Stimulated activated CD4-positive, alpha-beta T cell treated with anti-CD3 and anti-CD28 coated beads, Interleukin-2, amount 100 ng/mL, for 48 hours (primary cell): ENCODE data around the gene ADH1A.
"Not testable (repeated sequence)": the region's sequence is repeated elsewhere in the genome, so short reads cannot be mapped to it uniquely, and the experiment has no call there.

Experiments used
- DNase-seq, 2 donors: peaks; one replicate each; pipeline ENCODE4 v3.0.0-alpha.2; 2020

The ADH1A gene

GRCh38 chr4:99276417-99276816 lies 14.4 kb downstream of the ADH1A start:
- no peak for DNase-seq

- no peak for DNase-seq
These were observed 14.9 kb downstream of the ADH1A start for GRCh38 chr4:99275885-99276284.

GRCh38 chr4:99275050-99275449 lies 15.7 kb downstream of the ADH1A start:
- no peak for DNase-seq

- no peak for DNase-seq
These were observed 17.1 kb downstream of the ADH1A start for GRCh38 chr4:99273704-99274103.

- no peak for DNase-seq
These were observed 25.9 kb downstream of the ADH1A start for GRCh38 chr4:99264927-99265326.

- DNase-seq: no peak
These were observed 38.0 kb downstream of the ADH1A start for GRCh38 chr4:99252746-99253145.

- DNase-seq: no peak
These were observed 42.1 kb downstream of the ADH1A start for GRCh38 chr4:99248714-99249113.

GRCh38 chr4:99235955-99236354 lies 54.8 kb downstream of the ADH1A start:
- no peak for DNase-seq

- DNase-seq: no peak
These were observed 56.3 kb downstream of the ADH1A start for GRCh38 chr4:99234331-99235010.

- not testable (repeated sequence) for DNase-seq
These were observed 57.4 kb downstream of the ADH1A start for GRCh38 chr4:99233397-99233796.

- not testable (repeated sequence) for DNase-seq
These were observed 62.1 kb downstream of the ADH1A start for GRCh38 chr4:99228706-99229105.

GRCh38 chr4:99227646-99228045 lies 63.1 kb downstream of the ADH1A start:
- DNase-seq: not testable (repeated sequence)
